GM19351 (cell line): ENCODE measurements around the gene JOSD2.
A peak's percentile ranks its signal among the peaks of the same experiment; 100 is the strongest.

Source experiments
- ATAC-seq: cut with Tn5 transposase; IDR thresholded peaks from one replicate; pipeline ENCODE4 v1.9.1; 2021; ENCODE audit warnings: mild to moderate bottlenecking, moderate library complexity; ENCODE audit not compliant: unreplicated experiment

The JOSD2 gene, protein sequence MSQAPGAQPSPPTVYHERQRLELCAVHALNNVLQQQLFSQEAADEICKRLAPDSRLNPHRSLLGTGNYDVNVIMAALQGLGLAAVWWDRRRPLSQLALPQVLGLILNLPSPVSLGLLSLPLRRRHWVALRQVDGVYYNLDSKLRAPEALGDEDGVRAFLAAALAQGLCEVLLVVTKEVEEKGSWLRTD

DNA sequence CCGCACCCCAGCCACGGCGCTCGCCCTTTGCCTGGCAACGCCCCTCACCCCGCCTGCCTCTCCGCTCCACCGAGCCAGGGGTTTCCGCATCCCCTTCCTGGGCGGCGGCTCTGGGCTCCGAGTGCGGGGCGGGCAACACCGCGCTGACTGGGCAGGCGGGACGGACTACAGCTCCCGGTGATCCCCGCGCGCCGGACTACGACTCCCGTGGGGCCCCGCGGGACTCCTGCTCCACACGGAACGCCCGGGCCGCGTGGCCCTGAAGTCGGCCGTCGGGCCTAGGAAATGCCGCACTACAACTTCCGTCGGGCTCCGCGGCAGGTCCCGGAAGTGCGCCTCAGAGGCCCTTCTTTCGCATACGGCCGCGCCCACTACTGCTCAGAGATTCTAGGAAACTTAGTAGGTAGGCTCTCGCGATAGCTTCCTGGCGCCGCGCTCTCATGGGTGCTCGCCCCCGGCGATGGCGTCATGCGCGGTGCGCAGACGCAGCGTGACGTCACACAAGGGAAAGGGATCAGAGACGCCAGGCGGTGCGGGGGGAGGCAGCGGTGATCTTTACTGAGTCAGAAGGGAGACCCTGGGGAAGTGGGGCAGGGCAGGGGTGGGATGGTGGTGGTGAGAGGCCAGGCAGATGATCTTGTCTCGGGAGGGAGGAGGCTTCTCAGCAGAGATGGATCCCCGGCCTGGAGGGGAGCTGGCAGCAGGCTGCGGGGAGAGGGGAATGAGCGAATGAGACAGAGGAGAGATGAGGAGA lies at the start of gene JOSD2:
TSS of gene JOSD2 (minus strand) at position 123 of the 754 bp plus-strand sequence. CDS start 760 bp downstream, outside the sequence.
- peak; percentile 87 for ATAC-seq

DNA sequence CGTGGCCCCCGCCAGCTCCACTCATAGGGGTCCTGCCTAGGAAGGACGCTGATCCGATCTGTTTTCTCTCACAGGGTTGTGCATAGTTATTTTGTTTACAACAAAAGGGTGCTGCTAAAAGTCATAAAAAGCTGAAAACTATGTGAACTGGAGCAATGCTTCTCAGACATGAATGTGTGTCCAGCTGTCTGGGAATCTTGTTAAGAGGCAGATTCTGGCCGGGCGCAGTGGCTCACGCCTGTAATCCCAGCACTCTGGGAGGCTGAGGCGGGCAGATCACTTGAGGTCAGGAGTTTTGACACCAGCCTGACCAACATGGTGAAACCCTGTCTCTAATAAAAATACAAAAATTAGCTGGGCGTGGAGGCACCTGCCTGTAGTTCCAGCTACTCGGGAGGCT lies 48.6 kb upstream of the JOSD2 start:
- no peak for ATAC-seq

- ATAC-seq, result no peak
Observed at GRCh38 chr19:50558449-50558848, 47.5 kb upstream of the JOSD2 start.

- no peak for ATAC-seq
Observed at GRCh38 chr19:50558039-50558438, 47.0 kb upstream of the JOSD2 start.

DNA sequence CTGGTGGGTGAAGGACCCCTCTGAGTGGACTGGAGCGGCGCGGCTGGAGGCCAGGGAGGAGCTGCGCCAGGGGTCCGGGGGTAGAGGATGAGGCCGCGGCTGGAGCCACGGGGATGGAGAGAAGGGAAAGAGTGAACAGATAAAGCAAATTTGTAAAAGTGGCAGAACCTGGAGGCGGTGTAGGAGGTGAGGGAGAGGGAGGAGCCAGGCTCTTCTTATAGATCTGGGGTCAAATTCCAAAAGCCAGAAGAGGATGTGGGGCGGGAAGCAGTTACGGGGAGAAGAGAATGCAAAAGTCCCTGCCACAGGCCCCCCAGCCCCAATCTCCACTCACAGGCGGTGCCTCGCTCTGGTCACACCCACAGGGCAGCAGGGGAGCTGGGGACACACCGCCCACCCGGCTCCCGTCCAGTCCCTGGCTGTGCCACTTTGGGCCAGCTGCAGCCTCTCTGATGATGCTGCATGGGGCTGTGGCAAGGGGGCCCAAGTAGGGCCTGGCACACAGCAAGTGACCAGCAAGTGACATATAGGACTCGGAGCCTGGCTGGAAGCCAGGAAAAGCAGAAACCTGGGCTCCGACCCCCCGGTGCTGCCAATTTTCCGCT lies 46.1 kb upstream of the JOSD2 start:
- no peak for ATAC-seq

DNA sequence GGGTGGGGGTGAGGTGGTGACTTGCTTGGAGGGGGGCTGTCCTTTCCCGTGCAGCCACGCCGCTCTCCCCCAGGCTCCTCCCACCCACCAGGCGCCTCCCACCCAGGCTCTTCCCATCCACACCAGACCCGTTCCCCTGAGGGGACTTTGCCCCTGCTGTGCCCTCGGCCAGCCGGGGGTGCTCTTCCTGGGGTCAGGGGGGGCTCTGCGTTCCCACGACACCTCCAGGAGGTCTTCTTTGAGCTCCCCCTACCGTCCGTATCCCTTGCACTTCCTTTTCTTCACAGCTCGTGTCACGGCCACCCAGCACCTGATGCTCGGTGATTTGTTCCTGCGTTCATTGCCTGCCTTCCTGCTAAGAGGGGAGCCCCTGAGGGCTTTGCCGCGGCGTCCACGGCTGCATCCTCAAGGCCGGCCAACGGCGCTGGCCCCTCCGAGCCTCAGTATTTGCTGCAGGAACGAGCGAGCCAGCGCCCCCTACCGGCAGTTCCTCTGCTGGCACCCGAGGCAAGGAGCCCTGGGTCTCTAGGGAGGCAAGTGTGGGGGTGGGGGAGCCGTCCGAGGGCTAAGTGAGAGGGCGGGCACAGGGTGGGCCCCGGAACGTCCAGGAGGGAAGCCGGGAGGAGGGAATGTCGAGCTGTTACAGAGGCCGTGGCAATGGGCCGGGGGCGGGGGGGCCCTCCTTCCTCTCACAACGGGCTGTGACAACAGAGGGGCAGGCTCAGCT lies 45.5 kb upstream of the JOSD2 start:
- ATAC-seq, result no peak

GRCh38 chr19:50555450-50556281 lies 44.7 kb upstream of the JOSD2 start:
- no peak for ATAC-seq

DNA sequence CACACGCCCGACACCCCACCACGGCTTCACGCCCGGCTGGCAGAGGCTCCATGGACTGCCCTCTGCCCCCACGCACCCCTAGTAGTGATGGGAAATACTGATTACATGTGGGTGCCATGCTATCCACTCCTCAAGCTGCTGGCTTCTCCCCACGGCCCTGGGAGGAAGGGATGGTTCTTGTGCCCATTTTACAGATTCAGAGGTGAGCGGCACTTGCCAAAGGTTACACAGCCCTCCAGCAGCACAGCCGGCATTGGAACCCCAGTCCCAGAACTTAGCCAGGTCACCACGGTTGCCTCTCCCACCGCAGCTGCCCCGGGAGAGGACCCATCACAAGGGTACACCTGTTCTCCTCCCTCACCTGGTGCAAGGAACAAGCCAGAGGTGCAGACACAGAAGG lies 44.0 kb upstream of the JOSD2 start:
- no peak for ATAC-seq

DNA sequence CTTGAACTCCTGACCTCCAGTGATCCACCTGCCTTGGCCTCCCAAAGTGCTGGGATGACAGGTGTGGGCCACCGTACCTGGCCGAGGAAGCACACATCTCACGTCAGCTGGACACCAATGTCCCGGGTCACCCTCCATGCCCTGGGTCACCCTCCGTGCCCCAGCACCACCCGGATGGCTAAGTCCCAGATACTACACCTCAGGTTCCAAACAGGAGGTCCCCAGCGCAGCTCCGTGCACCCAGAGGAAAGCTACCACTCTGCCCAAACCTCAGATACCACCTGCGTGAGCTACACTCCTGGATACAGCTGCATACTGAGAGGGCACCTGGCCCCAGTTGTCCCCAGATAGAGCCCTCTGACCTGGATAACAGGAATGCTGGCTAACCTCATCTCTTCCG lies 43.2 kb upstream of the JOSD2 start:
- no peak for ATAC-seq

- no peak for ATAC-seq
Observed at GRCh38 chr19:50553134-50553703, 42.2 kb upstream of the JOSD2 start.

DNA sequence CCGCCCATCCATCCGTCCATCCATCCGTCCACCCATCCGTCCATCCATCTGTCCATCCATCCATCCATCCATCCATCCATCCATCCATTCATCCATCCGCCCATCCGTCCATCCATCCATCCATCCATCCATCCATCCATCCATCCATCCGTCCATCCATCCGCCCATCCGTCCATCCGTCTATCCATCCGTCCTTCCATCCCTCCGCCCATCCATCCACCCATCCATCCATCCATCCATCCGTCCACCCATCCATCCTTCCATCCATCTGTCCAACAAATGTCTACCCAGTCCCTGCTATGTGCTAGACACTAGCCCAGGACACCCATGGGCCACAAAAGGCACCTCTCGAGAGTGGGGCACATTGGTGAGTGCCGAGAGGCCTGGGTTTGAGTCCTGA lies 41.5 kb upstream of the JOSD2 start:
- no peak for ATAC-seq

GRCh38 chr19:50551715-50552187 lies 40.8 kb upstream of the JOSD2 start:
- ATAC-seq, result no peak

DNA sequence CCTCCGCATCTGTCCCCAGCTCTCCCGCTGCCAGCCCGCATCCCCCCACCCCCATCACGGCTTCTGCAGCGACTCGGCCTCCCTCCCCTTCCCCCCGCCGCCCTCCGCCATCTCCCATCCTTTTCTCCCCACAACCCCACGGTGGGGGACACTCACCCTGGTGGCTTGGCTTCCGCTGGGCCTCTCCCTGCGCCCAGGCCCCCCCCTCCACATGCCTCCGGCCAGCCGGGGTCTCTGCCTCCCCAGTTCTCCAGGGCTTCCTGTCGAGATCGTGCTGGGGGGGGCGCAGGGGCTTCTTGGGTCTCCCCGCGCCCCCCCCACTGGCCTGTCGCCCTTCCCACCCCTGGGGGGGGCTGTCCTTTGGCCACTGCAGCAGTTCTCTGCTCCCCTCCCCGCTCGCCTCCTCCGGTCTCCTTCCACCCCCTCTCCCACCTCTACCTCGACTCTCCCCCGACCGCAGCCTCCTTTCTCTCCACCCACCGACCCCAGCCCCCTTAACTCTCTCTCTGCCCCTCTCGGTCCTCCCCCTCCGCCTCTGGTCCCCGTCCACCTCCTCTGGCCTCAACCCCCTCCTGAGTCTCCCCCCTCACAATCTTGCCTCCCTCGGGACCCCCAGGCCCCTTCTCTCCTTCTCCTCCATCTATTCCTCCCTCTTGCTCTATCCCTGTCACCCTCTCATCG lies 40.2 kb upstream of the JOSD2 start:
- ATAC-seq, result no peak

- no peak for ATAC-seq
Observed at GRCh38 chr19:50550594-50550966, 39.6 kb upstream of the JOSD2 start.

GRCh38 chr19:50549927-50550593 lies 39.1 kb upstream of the JOSD2 start:
- ATAC-seq, result no peak

- ATAC-seq, result no peak
Observed at GRCh38 chr19:50549059-50549926, 38.3 kb upstream of the JOSD2 start.

- ATAC-seq, result no peak
Observed at GRCh38 chr19:50548191-50549058, 37.4 kb upstream of the JOSD2 start.
